HUES6 (cell line): Measurements from ENCODE around the gene EYA4.

Experiments used
- H3K27ac ChIP-seq: 2 replicates; pipeline ENCODE4 v1.7.0; 2013; ENCODE audit warnings: low read depth, mild to moderate bottlenecking, low read length, inconsistent platforms
- H3K27me3 ChIP-seq: 2 replicates; pipeline ENCODE4 v1.6.1; 2013; ENCODE audit warnings: low read length; ENCODE audit not compliant: control insufficient read depth, insufficient read depth
- H3K36me3 ChIP-seq: 2 replicates; pipeline ENCODE4 v1.6.1; 2013; ENCODE audit warnings: low read length; ENCODE audit not compliant: control insufficient read depth, insufficient read depth
- H3K4me1 ChIP-seq: 2 replicates; pipeline ENCODE4 v1.6.1; 2013; ENCODE audit warnings: low read length; ENCODE audit not compliant: control insufficient read depth, insufficient read depth
- H3K4me3 ChIP-seq: 2 replicates; pipeline ENCODE4 v1.5.1; 2013; ENCODE audit warnings: low read depth, low read length
- H3K9ac ChIP-seq: one replicate; pipeline ENCODE4 v1.6.1; 2013; ENCODE audit warnings: mild to moderate bottlenecking, low read length
- H3K9me3 ChIP-seq: 2 replicates; pipeline ENCODE4 v1.6.1; 2013; ENCODE audit warnings: low read depth, low read length; ENCODE audit not compliant: control insufficient read depth, insufficient read depth

Gene EYA4

DNA sequence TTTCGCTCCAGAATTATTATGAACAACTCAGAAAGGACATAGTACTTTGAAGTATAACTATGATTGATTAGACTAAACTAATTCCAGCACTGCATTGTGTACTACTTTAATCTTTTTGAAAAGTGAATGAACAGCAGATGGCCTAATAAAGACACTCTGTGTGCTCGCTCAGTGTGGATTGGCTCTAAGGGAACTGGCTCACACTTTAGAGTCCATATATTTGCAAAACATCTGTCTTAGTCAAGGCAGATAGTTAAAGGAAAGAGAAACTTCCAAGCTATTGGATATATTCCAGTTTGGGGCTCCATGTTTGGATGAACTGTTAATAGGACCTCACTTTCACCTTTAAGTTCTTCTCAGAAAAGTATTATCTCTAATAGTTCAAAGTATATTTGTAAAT lies 218.9 kb downstream of the EYA4 start:
- Histone ChIP-seq H3K27me3 (no peaks in the 10 kb centered on the region), H3K9ac (no peak overlapping the region), H3K4me3 (no peak overlapping the region), H3K4me1 (peaks cover 11% of the 10 kb centered on the region; the same call in 1 of the 2 replicates), H3K27ac (no peak overlapping the region), H3K9me3 (no peaks in the 10 kb centered on the region), H3K36me3 (no peaks in the 10 kb centered on the region)

DNA sequence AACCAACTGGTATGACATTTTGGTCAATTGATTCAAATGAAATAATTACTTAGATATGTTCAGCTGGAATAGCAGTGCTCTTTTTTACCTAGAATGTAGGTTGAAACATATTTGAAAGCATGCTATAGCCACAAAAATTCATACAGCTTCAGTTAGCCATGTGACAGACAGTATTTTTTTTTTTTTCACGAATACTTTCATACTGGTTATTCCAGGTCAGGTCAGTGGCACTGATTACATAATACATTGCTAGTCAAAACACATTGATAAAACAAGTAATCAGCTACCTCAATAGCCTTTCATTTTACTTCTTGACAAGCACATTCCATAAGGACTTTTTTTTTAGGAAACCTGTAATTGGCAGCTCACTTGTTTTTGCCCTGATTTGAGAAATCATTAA lies 222.6 kb downstream of the EYA4 start:
- Histone ChIP-seq H3K9ac (no peak overlapping the region), H3K27me3 (no peaks in the 10 kb centered on the region), H3K4me1 (no peaks in the 10 kb centered on the region), H3K36me3 (no peaks in the 10 kb centered on the region), H3K27ac (no peak overlapping the region), H3K9me3 (no peaks in the 10 kb centered on the region), H3K4me3 (no peak overlapping the region)

GRCh38 chr6:133466680-133467079 lies 225.5 kb downstream of the EYA4 start:
- Histone ChIP-seq H3K27me3 (no peaks in the 10 kb centered on the region), H3K27ac (no peak overlapping the region), H3K4me3 (no peak overlapping the region)

DNA sequence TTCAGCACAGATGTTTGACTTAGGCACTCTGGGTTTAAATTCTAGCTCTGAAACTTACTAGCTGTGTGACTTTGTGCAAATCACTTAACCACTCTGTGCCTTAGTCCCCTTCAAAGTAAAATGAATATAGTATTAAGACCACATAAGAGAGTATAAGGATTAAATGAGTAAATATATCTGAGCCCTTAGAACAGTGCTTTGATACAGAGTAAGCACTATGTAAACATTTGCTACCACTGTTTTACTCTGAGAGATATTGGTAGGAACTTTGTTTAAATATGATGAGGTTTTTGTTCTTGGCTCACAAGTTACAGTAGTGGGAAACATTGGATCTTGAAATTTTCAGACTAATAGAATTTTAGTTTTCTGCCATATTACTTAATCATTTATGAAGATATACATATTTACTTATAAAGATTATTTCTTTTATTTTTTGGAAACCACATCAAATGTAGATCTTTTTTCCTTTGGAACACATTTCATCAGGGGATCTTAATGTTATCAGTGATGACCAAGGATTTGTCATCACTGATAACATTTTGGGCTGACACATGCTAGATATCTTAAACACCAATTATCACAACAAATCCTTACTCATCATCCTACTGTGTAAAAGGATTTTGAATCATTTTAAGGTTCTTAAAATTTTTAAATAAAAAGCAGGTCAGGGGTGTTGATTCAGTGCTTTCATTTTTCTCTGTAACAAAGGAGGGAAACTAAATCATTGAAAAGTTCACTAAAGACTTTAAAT lies 226.2 kb downstream of the EYA4 start:
- Histone ChIP-seq H3K27me3 (no peaks in the 10 kb centered on the region), H3K9ac (no peak overlapping the region), H3K36me3 (no peaks in the 10 kb centered on the region), H3K27ac (no peak overlapping the region), H3K4me1 (no peaks in the 10 kb centered on the region), H3K4me3 (no peak overlapping the region), H3K9me3 (no peaks in the 10 kb centered on the region)

More at GRCh38 chr6:133466680-133467079, 225.5 kb downstream of the EYA4 start:
- Histone ChIP-seq H3K36me3 (no peaks in the 10 kb centered on the region), H3K9me3 (no peaks in the 10 kb centered on the region), H3K4me1 (no peaks in the 10 kb centered on the region), H3K9ac (no peak overlapping the region)

- H3K27ac ChIP-seq, result no peak overlapping the region
- H3K4me1 ChIP-seq, result no peaks in the 10 kb centered on the region
These were observed 226.8 kb downstream of the EYA4 start for GRCh38 chr6:133467982-133468380.

DNA sequence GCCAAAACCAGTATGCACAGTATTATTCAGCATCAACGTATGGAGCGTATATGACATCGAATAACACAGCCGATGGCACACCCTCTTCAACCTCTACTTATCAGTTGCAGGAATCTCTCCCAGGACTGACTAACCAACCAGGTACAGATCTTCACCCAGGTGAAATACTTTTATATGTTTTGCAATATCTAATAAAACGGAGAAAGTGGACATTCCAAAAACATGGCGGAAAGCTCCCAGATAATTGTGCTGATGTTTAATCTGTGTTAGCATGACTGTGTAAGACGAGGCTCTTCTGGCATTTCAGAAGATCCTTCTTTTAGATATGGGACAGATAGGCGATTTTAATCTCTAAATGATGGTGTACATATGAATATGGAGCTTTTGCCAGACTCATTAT lies 227.4 kb downstream of the EYA4 start:
- H3K27ac ChIP-seq, result no peak overlapping the region
- no peaks in the 10 kb centered on the region for H3K9me3 ChIP-seq
- H3K4me1 ChIP-seq, result no peaks in the 10 kb centered on the region

More at GRCh38 chr6:133467982-133468380, 226.8 kb downstream of the EYA4 start:
- Histone ChIP-seq H3K4me3 (no peak overlapping the region), H3K36me3 (no peaks in the 10 kb centered on the region), H3K27me3 (no peaks in the 10 kb centered on the region), H3K9me3 (no peaks in the 10 kb centered on the region), H3K9ac (no peak overlapping the region)

GRCh38 chr6:133474516-133474915 lies 233.4 kb downstream of the EYA4 start:
- Histone ChIP-seq H3K27ac (no peak overlapping the region), H3K36me3 (no peaks in the 10 kb centered on the region), H3K9me3 (no peaks in the 10 kb centered on the region), H3K27me3 (no peaks in the 10 kb centered on the region), H3K4me3 (no peak overlapping the region), H3K4me1 (no peaks in the 10 kb centered on the region), H3K9ac (no peak overlapping the region)

More for the DNA sequence above, 227.4 kb downstream of the EYA4 start:
- H3K36me3 ChIP-seq, result no peaks in the 10 kb centered on the region
- H3K4me3 ChIP-seq, result no peak overlapping the region
- no peaks in the 10 kb centered on the region for H3K27me3 ChIP-seq
- H3K9ac ChIP-seq, result no peak overlapping the region

DNA sequence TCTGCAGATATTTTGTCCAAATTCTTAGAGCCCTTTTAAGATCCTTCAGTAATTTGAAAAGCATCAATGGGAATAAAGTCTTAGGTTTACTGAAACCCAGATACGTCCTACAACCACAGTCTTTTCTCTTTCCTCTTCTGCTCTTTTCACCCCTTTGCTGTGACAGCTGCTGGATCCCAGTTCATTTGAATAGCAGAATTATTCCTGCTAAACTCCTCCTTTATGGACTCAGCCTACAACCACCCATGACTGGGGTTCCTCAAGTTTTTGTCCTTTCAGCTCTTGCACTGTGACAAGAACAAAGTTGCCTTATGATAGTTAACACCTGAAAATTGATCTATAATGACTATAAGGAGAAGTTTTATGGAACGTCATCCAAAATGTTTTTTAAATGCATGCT lies 237.5 kb downstream of the EYA4 start:
- H3K27me3 ChIP-seq, result no peaks in the 10 kb centered on the region
- no peak overlapping the region for H3K27ac ChIP-seq
- H3K4me3 ChIP-seq, result no peak overlapping the region
- H3K4me1 ChIP-seq, result no peaks in the 10 kb centered on the region
- no peak overlapping the region for H3K9ac ChIP-seq
- no peaks in the 10 kb centered on the region for H3K9me3 ChIP-seq
- no peaks in the 10 kb centered on the region for H3K36me3 ChIP-seq

GRCh38 chr6:133487174-133487573 lies 246.0 kb downstream of the EYA4 start:
- Histone ChIP-seq H3K9ac (no peak overlapping the region), H3K27ac (no peak overlapping the region), H3K36me3 (no peaks in the 10 kb centered on the region), H3K27me3 (no peaks in the 10 kb centered on the region), H3K4me1 (no peaks in the 10 kb centered on the region), H3K4me3 (no peak overlapping the region), H3K9me3 (no peaks in the 10 kb centered on the region)

GRCh38 chr6:133495205-133495903 lies 254.2 kb downstream of the EYA4 start:
- H3K4me1 ChIP-seq, result no peaks in the 10 kb centered on the region
- no peaks in the 10 kb centered on the region for H3K9me3 ChIP-seq
- no peak overlapping the region for H3K9ac ChIP-seq
- no peak overlapping the region for H3K27ac ChIP-seq
- no peak overlapping the region for H3K4me3 ChIP-seq
- no peaks in the 10 kb centered on the region for H3K36me3 ChIP-seq
- H3K27me3 ChIP-seq, result no peaks in the 10 kb centered on the region

DNA sequence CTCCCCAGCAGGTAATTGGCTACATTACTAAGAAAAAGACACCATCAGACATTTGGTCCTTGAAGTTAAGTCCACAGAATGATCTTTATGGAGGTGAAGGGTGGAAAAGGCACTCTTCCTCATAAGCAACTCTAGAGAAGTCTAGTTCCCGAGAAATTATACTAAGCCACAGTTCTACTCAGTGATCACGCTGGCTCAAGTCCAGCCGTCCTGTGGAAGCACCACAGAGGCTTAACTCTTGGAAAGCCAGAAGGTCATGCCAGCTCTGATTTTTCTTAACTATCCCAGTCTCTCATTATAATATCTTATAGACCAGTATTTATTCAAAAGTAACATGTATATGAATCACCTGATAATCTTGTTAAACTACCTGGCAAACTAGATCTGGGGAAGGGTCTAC lies 258.5 kb downstream of the EYA4 start:
- no peaks in the 10 kb centered on the region for H3K9me3 ChIP-seq
- H3K4me3 ChIP-seq, result no peak overlapping the region
- no peak overlapping the region for H3K9ac ChIP-seq
- H3K36me3 ChIP-seq, result no peaks in the 10 kb centered on the region
- H3K27me3 ChIP-seq, result no peaks in the 10 kb centered on the region
- H3K4me1 ChIP-seq, result no peaks in the 10 kb centered on the region
- H3K27ac ChIP-seq, result no peak overlapping the region
